A172 (cell line): ENCODE measurements around the gene ELN. TPM values are rescaled to one million over a fixed set of nuclear protein-coding genes. Genes with fewer than 3 reads are reported as not detected.
"Not testable (repeated sequence)": the region's sequence is repeated elsewhere in the genome, so short reads cannot be mapped to it uniquely, and the experiment has no call there.

Experiments
- DNase-seq: peaks from one replicate; pipeline ENCODE4 v3.0.0-alpha.2; 2015; ENCODE audit warnings: low spot score
- total RNA-seq: library from RNA; depleted of rRNA; stranded (reverse); fragments of >200 nt; shearing (Covaris generic); gene quantifications from 2 replicates; pipeline ENCODE4 v1.2.3, GENCODE V29; 2014

Gene ELN
- total RNA-seq, 1 experiment from 2014 or later = 0.50 TPM

- no peak for DNase-seq
These were observed 15.0 kb downstream of the ELN start for GRCh38 chr7:74042746-74043522.

GRCh38 chr7:74043523-74043951 is 15.6 kb downstream of the ELN start:
- peak; percentile 70 for DNase-seq

GRCh38 chr7:74044366-74045350 is 16.7 kb downstream of the ELN start:
- DNase-seq = no peak

- DNase-seq = not testable (repeated sequence)
These were observed 18.6 kb downstream of the ELN start for GRCh38 chr7:74046581-74046980.

- no peak for DNase-seq
These were observed 19.9 kb downstream of the ELN start for GRCh38 chr7:74047804-74048380.

GRCh38 chr7:74048999-74049599 is 21.1 kb downstream of the ELN start:
- DNase-seq = no peak

- DNase-seq = no peak
These were observed 22.2 kb downstream of the ELN start for GRCh38 chr7:74049997-74050798.

- DNase-seq = no peak
These were observed 23.2 kb downstream of the ELN start for GRCh38 chr7:74051193-74051592.

- DNase-seq = peak; percentile 67
These were observed 23.8 kb downstream of the ELN start for GRCh38 chr7:74051629-74052410.

- DNase-seq = no peak
These were observed 24.7 kb downstream of the ELN start for GRCh38 chr7:74052628-74053027.

- no peak for DNase-seq
These were observed 25.7 kb downstream of the ELN start for GRCh38 chr7:74053589-74054186.

DNA sequence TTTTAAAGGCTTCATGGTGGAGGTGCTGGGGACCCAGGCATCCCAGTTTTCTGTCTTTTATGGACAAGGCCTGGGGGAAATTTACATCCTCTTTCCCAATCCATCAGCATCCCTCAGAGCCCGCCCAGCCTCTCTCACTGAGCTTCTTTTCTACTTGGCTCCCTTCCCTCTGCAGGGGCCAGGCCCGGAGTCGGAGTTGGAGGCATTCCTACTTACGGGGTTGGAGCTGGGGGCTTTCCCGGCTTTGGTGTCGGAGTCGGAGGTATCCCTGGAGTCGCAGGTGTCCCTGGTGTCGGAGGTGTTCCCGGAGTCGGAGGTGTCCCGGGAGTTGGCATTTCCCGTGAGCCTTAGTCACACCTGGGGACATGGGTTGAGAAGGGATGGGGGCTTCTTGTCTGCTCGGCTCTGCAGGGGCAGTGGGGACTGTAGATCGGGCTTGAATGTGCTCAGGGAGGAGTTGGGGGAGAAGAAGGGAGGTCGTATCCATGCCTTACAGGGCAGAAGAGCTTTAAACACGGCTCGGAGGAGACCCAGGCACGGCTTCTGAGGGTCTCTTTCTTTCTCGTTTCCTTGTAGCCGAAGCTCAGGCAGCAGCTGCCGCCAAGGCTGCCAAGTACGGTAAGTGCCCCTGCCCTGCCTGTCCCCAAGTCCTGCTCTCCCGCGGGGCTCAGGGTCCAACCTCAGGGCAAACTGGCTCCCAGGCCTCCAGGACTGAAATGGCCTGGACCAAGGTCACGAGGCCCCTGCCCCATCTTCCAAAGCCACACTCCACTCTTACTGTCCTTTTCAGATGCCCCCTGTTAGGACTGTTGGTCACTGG is 28.3 kb downstream of the ELN start:
- DNase-seq = no peak

DNA sequence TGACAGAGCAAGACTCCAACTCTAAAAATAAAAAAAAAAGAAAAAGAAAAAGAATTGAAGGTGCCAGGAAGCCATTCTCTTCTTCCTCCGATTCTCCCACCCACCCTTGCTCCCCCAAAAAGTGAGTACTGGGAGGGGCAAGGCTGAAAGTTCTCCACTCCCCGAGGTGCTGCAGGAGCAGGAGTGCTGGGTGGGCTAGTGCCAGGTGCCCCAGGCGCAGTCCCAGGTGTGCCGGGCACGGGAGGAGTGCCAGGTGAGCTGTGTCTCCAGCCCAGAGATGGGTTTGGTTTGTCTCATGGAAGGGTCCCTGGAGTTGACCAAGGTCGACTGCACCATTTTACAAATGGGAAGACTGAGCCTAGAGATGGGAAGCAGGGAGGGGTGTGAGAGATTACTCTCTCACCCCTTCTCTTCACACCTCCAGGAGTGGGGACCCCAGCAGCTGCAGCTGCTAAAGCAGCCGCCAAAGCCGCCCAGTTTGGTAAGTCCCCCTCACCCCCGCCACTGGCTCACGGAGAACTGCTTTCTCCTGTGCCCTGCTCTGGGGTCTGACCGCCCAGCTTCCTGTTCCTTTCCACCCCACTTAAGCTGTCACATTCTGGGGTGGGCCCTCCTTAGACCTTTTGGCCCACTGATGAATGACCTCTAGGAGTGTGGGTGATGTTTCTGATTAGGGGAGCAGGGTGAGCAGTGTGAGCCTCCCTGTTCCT is 29.4 kb downstream of the ELN start:
- DNase-seq = no peak

DNA sequence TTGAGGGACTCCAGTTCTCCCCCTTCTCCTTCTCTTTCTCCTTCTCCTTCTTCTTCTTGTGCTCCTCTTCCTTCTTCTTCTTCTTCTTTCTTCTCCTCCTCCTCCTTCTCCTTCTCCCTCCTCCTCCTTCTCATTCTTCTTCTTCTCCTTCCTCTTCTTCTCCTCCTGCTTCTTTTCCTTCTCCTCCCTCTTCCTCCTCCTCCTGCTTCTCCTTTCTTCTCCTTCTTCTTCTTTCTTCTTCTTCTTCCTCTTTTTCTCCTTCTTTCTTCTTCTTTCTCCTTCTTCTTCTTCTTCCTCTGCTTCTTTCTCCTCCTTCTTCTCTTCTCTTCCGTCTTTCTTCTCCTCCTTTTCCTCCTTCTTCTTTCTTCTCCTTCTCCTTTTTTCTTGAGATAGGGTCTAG is 30.0 kb downstream of the ELN start:
- no peak for DNase-seq

DNA sequence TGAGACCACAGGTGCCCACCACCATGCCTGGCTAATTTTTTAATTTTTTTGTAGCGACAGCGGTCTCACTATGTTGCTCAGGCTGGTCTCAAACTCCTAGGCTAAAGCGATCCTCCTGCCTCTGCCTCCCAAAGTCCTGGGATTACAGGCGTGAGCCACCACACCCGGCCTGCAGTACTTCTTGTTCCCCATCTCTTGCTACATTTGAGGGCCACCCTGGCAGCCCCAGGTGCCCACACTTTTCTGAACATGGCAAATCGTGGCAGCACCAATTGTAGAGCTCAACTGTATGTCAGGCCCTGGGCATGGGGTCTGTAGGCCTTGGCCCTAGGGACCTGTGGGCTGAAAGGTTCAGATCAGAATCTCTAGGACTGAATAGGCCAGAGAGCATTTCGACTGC is 30.5 kb downstream of the ELN start:
- DNase-seq = no peak

- DNase-seq = no peak
These were observed 31.1 kb downstream of the ELN start for GRCh38 chr7:74059037-74059436.

- no peak for DNase-seq
These were observed 32.0 kb downstream of the ELN start for GRCh38 chr7:74059681-74060588.
